GM21528 (cell line): ENCODE data around the gene CUTC.

ENCODE experiments used
- ATAC-seq: cut with Tn5 transposase; IDR thresholded peaks from one replicate; pipeline ENCODE4 v1.9.1; 2021; ENCODE audit warnings: mild to moderate bottlenecking, moderate library complexity; ENCODE audit not compliant: unreplicated experiment, low FRiP score

Gene CUTC

DNA sequence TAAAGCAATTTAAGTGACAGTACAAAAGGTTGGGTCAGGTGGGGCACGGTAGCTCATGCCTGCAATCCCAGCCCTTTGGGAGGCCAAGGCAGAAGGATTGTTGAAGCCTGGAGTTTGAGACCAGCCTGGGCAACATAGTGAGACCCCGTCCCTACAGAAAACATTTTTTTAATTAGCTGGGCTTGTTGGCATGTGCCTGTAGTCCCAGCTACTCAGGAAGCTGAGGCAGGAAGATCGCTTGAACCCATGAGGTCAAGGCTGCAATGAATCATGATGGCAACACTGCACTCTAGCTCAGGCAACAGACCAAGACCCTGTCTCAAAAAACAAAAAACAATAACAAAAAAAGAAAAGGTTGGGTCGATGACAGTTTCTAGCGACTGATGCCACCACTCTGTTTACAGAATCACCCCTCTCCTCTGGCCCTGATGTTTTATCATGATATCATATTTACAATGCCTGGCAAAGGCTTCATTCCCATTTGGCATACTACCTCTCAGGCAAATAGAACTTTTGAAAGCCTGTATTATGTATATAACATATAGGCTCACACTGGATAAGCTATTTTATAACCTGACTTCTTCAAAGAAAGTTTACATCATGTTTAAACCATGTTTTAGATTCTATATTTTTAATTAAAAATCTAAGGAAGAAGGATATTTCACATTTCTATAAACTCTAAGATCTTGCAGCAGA lies 49.8 kb downstream of the CUTC start:
- ATAC-seq, result no peak

- no peak for ATAC-seq
Observed at GRCh38 chr10:99782447-99783286, 50.6 kb downstream of the CUTC start, which contains the start of gene ABCC2. TSS of gene ABCC2 (plus strand) at chr10:99782640. CDS start at chr10:99782845, 205 bp downstream.

GRCh38 chr10:99784016-99784726 lies 52.1 kb downstream of the CUTC start:
- ATAC-seq, result no peak

DNA sequence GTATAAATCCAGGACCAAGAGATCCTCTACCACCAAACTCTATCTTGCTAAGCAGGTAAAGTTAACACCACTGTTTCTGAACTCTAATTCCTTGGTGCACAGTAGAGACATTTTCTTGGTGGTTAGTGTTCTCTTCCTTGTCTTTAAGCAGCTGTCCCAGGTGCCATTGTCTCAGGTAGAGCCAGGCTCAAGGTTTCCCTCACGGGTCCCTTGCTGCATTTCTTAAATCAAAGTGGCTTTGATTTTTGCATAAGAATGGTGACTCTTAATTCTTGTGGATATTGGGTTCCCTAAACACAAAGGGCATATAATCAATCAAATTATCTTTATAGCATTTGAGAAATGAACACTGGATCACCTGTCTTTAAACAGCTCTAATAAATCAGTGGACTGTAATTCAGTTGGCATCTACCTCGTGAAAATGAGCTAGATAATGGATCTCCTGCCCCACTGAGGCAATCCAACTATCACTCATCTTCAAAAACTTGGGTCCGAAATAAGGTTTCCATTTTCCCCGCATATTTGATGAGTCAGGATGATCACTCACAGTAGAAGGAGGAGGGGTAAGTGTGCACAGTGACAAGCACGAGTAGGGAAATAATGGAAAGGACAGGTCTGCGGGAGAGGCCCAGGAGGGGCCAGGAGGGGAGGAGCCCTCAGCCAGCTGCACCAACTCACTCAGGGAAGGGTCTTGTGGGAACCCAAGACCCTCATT lies 52.9 kb downstream of the CUTC start:
- ATAC-seq, result no peak

GRCh38 chr10:99785646-99786045 lies 53.6 kb downstream of the CUTC start:
- ATAC-seq, result no peak

- ATAC-seq, result no peak
Observed at GRCh38 chr10:99787311-99787710, 55.3 kb downstream of the CUTC start.

DNA sequence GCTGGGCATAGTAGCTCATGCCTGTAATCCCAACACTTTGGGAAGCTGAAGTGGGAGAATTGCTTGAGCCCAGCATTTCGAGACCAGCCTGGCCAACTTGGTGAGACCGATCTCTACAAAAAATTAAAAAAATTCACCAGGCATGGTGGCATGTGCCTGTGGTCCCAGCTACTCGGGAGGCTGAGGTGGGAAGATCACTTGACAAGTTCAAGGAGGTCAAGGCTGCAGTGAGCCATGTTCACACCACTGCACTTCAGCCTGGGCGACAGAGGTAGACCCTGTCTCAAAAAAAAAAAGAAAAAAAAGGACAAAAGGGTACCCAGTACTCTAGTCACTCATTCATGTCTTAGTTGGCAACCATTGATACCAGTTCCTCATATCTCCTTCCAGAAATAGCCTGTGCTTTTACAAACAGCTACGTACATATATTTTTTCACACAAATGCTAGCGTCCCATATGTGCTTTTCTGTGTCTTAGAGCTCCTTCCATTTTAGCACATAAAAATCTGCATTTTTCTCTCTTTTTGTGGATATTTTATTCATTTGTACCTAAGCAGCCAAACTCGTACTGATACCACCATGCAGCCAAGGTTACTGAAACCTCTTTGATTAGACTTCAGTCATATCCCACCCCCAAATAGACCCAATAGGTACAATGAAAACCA lies 55.9 kb downstream of the CUTC start:
- ATAC-seq, result no peak

DNA sequence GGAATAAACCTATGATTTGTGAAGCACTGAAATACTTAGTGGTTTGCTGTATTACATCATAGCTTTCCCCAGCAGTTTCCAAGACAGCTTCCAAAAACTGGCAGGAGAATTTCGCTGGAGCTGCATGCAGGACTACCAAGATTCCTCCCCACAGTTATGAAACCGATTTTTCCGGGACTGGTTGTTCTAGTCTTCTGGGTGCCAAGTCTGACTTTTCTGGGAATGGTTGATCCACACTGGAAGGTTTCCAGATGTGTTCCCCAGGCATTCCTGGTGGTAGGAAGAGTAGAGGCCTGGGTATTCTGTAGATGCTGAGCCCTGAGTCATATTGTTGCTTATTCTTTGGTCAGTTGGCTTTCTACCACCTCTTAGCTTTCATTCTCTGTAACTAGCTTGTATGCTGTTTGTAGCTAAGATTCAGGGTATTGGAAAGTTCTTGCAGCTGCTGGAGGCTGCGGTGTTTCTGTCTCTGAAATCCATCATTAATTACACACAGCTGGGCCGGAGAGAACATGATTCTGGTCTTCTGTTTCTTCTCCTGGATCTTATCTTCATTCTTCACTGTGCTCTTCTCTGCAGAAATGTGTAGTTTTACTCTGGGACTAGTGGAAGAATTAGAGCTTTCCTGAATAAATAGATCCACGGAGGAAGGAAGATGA lies 56.7 kb downstream of the CUTC start:
- ATAC-seq, result no peak

- ATAC-seq, result no peak
Observed at GRCh38 chr10:99791831-99792230, 59.8 kb downstream of the CUTC start.

- no peak for ATAC-seq
Observed at GRCh38 chr10:99793819-99794218, 61.8 kb downstream of the CUTC start.

GRCh38 chr10:99796928-99797327 lies 64.9 kb downstream of the CUTC start:
- no peak for ATAC-seq

- no peak for ATAC-seq
Observed at GRCh38 chr10:99798031-99798430, 66.0 kb downstream of the CUTC start.

GRCh38 chr10:99798920-99799319 lies 66.9 kb downstream of the CUTC start:
- no peak for ATAC-seq

GRCh38 chr10:99799613-99800012 lies 67.6 kb downstream of the CUTC start:
- ATAC-seq, result no peak

- no peak for ATAC-seq
Observed at GRCh38 chr10:99804471-99804870, 72.4 kb downstream of the CUTC start.

GRCh38 chr10:99805190-99805589 lies 73.2 kb downstream of the CUTC start:
- no peak for ATAC-seq
